Right cardiac atrium (tissue), 5 donors: ENCODE results near the gene KLKB1. TPM values are rescaled to one million over a fixed set of nuclear protein-coding genes. Genes with fewer than 3 reads are reported as not detected.

Source experiments
- ATAC-seq, 2 donors: fragments of 200-7000 bp; cut with Tn5 transposase; one replicate each; pipeline versions ENCODE4 v1.8.0 to v1.9.1; 2020; ENCODE audit warnings: moderate library complexity in 2 of 2, mild to moderate bottlenecking in 1 of 2
- DNase-seq, 3 donors: peaks; one replicate each; pipeline ENCODE4 v3.0.0-alpha.2; 2020
- H3K27ac ChIP-seq: one replicate; pipeline ENCODE4 v1.5.1; 2013; ENCODE audit warnings: mild to moderate bottlenecking, low read length, control low read depth, moderate library complexity
- H3K27me3 ChIP-seq: one replicate; pipeline ENCODE4 v1.6.1; 2013; ENCODE audit not compliant: control insufficient read depth, insufficient read depth
- H3K4me1 ChIP-seq: one replicate; pipeline ENCODE4 v1.6.1; 2013; ENCODE audit warnings: low read length; ENCODE audit not compliant: control insufficient read depth, insufficient read depth
- H3K4me3 ChIP-seq: one replicate; pipeline ENCODE4 v1.5.1; 2013; ENCODE audit warnings: low read length, control low read depth
- H3K9me3 ChIP-seq: one replicate; pipeline ENCODE4 v1.6.1; 2013; ENCODE audit warnings: low read length; ENCODE audit not compliant: control insufficient read depth
- WGBS: extraction: QIAGEN DNeasy Blood & Tissue Kit; methylation state at CpG from one replicate; pipeline ENCODE4 v1.1.7; 2013; 5-methylcytosine and 5-hydroxymethylcytosine counted together
- intact Hi-C, 4 donors: fragments of 100-400 bp; cut with DNase I; formaldehyde crosslinking; loops; one replicate each; pipeline versions ENCODE4 v1.11.0 to v1.14.0; 2022 to 2023
- polyA plus RNA-seq: library from polyadenylated mRNA; stranded (reverse); fragments of 200-250 nt; gene quantifications from one replicate; pipeline ENCODE4 v1.2.3, GENCODE V29; 2013
- total RNA-seq, 4 donors: library from RNA; stranded (reverse); fragmentation: NEBNext Ultra II Directional; extraction: Animal tissue kit (Norgen Biotek cat#: 25700); gene quantifications; one replicate each; pipeline ENCODE4 v1.2.1, GENCODE V29; 2021
- donor health status: healthy with polysubstance abuse.
- donor health status: DM: no; HTN: yes; CAD: no.
- donor health status: DM: no; HTN: no; CAD: no.
- donor health status: DM: no; HTN: yes; CAD: no; lungs with severe emphysema.
- donor health status: DM: yes; HTN: yes; CAD: no.

KLKB1 gene
- total and polyA plus RNA-seq, 5 donors, result 0.56 to 1.7 (median 0.93) TPM

GRCh38 chr4:186297013-186297645, 69.8 kb downstream of the KLKB1 start:
- Histone ChIP-seq H3K9me3 (no peaks in the 10 kb centered on the region), H3K4me1 (no peaks in the 10 kb centered on the region), H3K27ac (no peak overlapping the region), H3K4me3 (no peak overlapping the region), H3K27me3 (peaks cover 2% of the 10 kb centered on the region)
- no peak for DNase-seq
- WGBS, result 52% methylated on average over 21 of the region's 21 CpGs
- intact Hi-C loops, result loop anchor here (5.0 to 10.0 kb wide), 2 partner anchors 288 to 290 kb away; no protein-coding TSS in a partner anchor
- no peak for ATAC-seq

- DNase-seq, result no peak
- WGBS, result 20% methylated on average over 39 of the region's 39 CpGs
- Histone ChIP-seq H3K9me3 (no peaks in the 10 kb centered on the region), H3K27ac (no peak overlapping the region), H3K4me1 (no peaks in the 10 kb centered on the region), H3K4me3 (no peak overlapping the region), H3K27me3 (peaks cover 2% of the 10 kb centered on the region)
- no peak for ATAC-seq
- intact Hi-C loops, result loop anchor here (5.0 to 10.0 kb wide), 2 partner anchors 287 to 289 kb away; no protein-coding TSS in a partner anchor
Measured at GRCh38 chr4:186298031-186298647, 70.8 kb downstream of the KLKB1 start.

- H3K27me3 ChIP-seq, result peaks cover 2% of the 10 kb centered on the region
- no peaks in the 10 kb centered on the region for H3K9me3 ChIP-seq
- no peak overlapping the region for H3K27ac ChIP-seq
- no peak overlapping the region for H3K4me3 ChIP-seq
- DNase-seq, result no peak
- 76% methylated on average over 5 of the region's 5 CpGs for WGBS
- no peaks in the 10 kb centered on the region for H3K4me1 ChIP-seq
- no peak for ATAC-seq
- intact Hi-C loops, result loop anchor here (5.0 to 10.0 kb wide), 2 partner anchors 286 to 288 kb away; no protein-coding TSS in a partner anchor
Measured at GRCh38 chr4:186299291-186299690, 72.0 kb downstream of the KLKB1 start.

- H3K9me3 ChIP-seq, result no peaks in the 10 kb centered on the region
- H3K27me3 ChIP-seq, result peaks cover 2% of the 10 kb centered on the region
- H3K27ac ChIP-seq, result no peak overlapping the region
- no peak for ATAC-seq
- no peaks in the 10 kb centered on the region for H3K4me1 ChIP-seq
- intact Hi-C loops, result no loop called here
- no peak for DNase-seq
- WGBS, result 86% methylated on average over 6 of the region's 6 CpGs
- H3K4me3 ChIP-seq, result no peak overlapping the region
Measured at GRCh38 chr4:186300659-186301390, 73.5 kb downstream of the KLKB1 start.

- 90% methylated on average over 5 of the region's 5 CpGs for WGBS
Measured at GRCh38 chr4:186304216-186304615, 76.9 kb downstream of the KLKB1 start.

GRCh38 chr4:186304866-186305505, 77.7 kb downstream of the KLKB1 start:
- intact Hi-C loops, result no loop called here
- no peaks in the 10 kb centered on the region for H3K27me3 ChIP-seq
- no peak for ATAC-seq
- no peak overlapping the region for H3K4me3 ChIP-seq
- DNase-seq, result no peak
- H3K4me1 ChIP-seq, result no peaks in the 10 kb centered on the region
- H3K27ac ChIP-seq, result no peak overlapping the region
- no peaks in the 10 kb centered on the region for H3K9me3 ChIP-seq
- 33% methylated on average over 13 of the region's 13 CpGs for WGBS

More at GRCh38 chr4:186304216-186304615, 76.9 kb downstream of the KLKB1 start:
- intact Hi-C loops, result no loop called here
- ATAC-seq (no peak), DNase-seq (no peak)
- no peak overlapping the region for H3K4me3 ChIP-seq
- no peaks in the 10 kb centered on the region for H3K9me3 ChIP-seq
- no peaks in the 10 kb centered on the region for H3K4me1 ChIP-seq
- peaks cover under 1% of the 10 kb centered on the region for H3K27me3 ChIP-seq
- no peak overlapping the region for H3K27ac ChIP-seq

GRCh38 chr4:186307497-186307896, 80.2 kb downstream of the KLKB1 start:
- intact Hi-C loops, result no loop called here
- Histone ChIP-seq H3K27ac (no peak overlapping the region), H3K4me1 (no peaks in the 10 kb centered on the region)

GRCh38 chr4:186307916-186308315, 80.6 kb downstream of the KLKB1 start:
- Histone ChIP-seq H3K27me3 (no peaks in the 10 kb centered on the region), H3K4me1 (no peaks in the 10 kb centered on the region), H3K4me3 (no peak overlapping the region), H3K27ac (no peak overlapping the region), H3K9me3 (no peaks in the 10 kb centered on the region)
- intact Hi-C loops, result no loop called here
- DNase-seq (no peak), ATAC-seq (peak in 1 of 2 donors; percentile 36)
- WGBS, result 48% methylated on average over 3 of the region's 3 CpGs

More at GRCh38 chr4:186307497-186307896, 80.2 kb downstream of the KLKB1 start:
- DNase-seq (no peak), ATAC-seq (peak in 1 of 2 donors; percentile 51)
- Histone ChIP-seq H3K27me3 (no peaks in the 10 kb centered on the region), H3K4me3 (no peak overlapping the region), H3K9me3 (no peaks in the 10 kb centered on the region)
- 38% methylated on average over 4 of the region's 4 CpGs for WGBS

Other genes with a start within 250 kb of the KLKB1 start
- gene TLR3, start 158.4 kb upstream of the KLKB1 start, total RNA-seq, result 1 to 10 TPM; 4.9 to 8.2 (median 7.3) TPM
- gene TLR3, start 158.4 kb upstream of the KLKB1 start, polyA plus RNA-seq, result 1.6 TPM
- gene FAM149A, start 122.8 kb upstream of the KLKB1 start, total RNA-seq, result 10 to 100 TPM in 3 of 4 donors, 1 to 10 TPM in 1; 8.6 to 17.6 (median 13.4) TPM
- gene FAM149A, start 122.8 kb upstream of the KLKB1 start, polyA plus RNA-seq, result 7.9 TPM
- 10 to 100 TPM; 25.8 to 34.7 (median 29.7) TPM for gene CYP4V2, start 35.9 kb upstream of the KLKB1 start, total RNA-seq
- 19.6 TPM for gene CYP4V2, start 35.9 kb upstream of the KLKB1 start, polyA plus RNA-seq
- under 1 TPM in 2 of 4 donors, not detected in 2; 0.35 to 0.82 TPM for gene F11, start 38.7 kb downstream of the KLKB1 start, total RNA-seq
- not detected for gene F11, start 38.7 kb downstream of the KLKB1 start, polyA plus RNA-seq